Tracheal epithelial cell (primary cell): ENCODE results near the gene TNIP3. TPM values are rescaled to one million over a fixed set of nuclear protein-coding genes. Genes with fewer than 3 reads are reported as not detected.

Experiments used
- total RNA-seq: library from RNA; depleted of rRNA; stranded (reverse); fragments of >200 nt; gene quantifications from 2 replicates; pipeline ENCODE4 v1.2.1, GENCODE V29; 2014

The TNIP3 gene
- total RNA-seq = 0.48 TPM in 1 of 2 replicates, not detected in the other

GRCh38 chr4:121164291-121164690 is at the start of gene TNIP3:
TSS of gene TNIP3 (minus strand) at chr4:121164321. CDS start at chr4:121164125, 196 bp downstream.

Other genes starting within 250 kb of the TNIP3 start
- gene PRDM5, start 241.6 kb downstream of the TNIP3 start, total RNA-seq = 4.1 and 10.0 TPM in 2 replicates
- gene NDNF, start 91.8 kb downstream of the TNIP3 start, total RNA-seq = not detected in 2 replicates
- 0.24 TPM in 1 of 2 replicates, not detected in the other for gene QRFPR, start 216.7 kb upstream of the TNIP3 start, total RNA-seq